ENCODE data around the gene CYTH1.

- TF ChIP-seq RAD21 (conservative IDR thresholded peaks at IDR 0.05 in 1 of 2, IDR thresholded peaks at IDR 0.05 in 1 of 2) (no peak), CEBPB (IDR thresholded peaks at IDR 0.05) (no peak), POLR2A (IDR thresholded peaks at IDR 0.05; ENCODE audit: low read length) (no peak), REST (IDR thresholded peaks at IDR 0.05) (no peak)
- TF ChIP-seq, protein P1, sequence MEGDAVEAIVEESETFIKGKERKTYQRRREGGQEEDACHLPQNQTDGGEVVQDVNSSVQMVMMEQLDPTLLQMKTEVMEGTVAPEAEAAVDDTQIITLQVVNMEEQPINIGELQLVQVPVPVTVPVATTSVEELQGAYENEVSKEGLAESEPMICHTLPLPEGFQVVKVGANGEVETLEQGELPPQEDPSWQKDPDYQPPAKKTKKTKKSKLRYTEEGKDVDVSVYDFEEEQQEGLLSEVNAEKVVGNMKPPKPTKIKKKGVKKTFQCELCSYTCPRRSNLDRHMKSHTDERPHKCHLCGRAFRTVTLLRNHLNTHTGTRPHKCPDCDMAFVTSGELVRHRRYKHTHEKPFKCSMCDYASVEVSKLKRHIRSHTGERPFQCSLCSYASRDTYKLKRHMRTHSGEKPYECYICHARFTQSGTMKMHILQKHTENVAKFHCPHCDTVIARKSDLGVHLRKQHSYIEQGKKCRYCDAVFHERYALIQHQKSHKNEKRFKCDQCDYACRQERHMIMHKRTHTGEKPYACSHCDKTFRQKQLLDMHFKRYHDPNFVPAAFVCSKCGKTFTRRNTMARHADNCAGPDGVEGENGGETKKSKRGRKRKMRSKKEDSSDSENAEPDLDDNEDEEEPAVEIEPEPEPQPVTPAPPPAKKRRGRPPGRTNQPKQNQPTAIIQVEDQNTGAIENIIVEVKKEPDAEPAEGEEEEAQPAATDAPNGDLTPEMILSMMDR (IDR thresholded peaks at IDR 0.05), result no peak
These were observed 3.1 kb upstream of the CYTH1 start for GRCh38 chr17:78785011-78785662.
